Mammary epithelial cell (primary cell): ENCODE measurements around the gene SURF6.

Source experiments
- EZH2 ChIP-seq: IDR thresholded peaks from 2 replicates; pipeline ENCODE4 v1.6.1; 2012; ENCODE audit warnings: low read length, inconsistent platforms, borderline replicate concordance
- TF ChIP-seq, protein P1 (sequence below), 2 donors: IDR thresholded peaks in 1 of 2; conservative IDR thresholded peaks in 1 of 2; 2 replicates each; pipeline ENCODE4 v1.5.1; 2011 to 2012; ENCODE audit warnings: inconsistent platforms in 2 of 2, low read length in 2 of 2, mild to moderate bottlenecking in 2 of 2, control low read depth in 1 of 2, low read depth in 1 of 2; ENCODE audit not compliant: insufficient read depth in 1 of 2; ENCODE audit errors: extremely low read depth in 1 of 2

- TF ChIP-seq, protein P1, sequence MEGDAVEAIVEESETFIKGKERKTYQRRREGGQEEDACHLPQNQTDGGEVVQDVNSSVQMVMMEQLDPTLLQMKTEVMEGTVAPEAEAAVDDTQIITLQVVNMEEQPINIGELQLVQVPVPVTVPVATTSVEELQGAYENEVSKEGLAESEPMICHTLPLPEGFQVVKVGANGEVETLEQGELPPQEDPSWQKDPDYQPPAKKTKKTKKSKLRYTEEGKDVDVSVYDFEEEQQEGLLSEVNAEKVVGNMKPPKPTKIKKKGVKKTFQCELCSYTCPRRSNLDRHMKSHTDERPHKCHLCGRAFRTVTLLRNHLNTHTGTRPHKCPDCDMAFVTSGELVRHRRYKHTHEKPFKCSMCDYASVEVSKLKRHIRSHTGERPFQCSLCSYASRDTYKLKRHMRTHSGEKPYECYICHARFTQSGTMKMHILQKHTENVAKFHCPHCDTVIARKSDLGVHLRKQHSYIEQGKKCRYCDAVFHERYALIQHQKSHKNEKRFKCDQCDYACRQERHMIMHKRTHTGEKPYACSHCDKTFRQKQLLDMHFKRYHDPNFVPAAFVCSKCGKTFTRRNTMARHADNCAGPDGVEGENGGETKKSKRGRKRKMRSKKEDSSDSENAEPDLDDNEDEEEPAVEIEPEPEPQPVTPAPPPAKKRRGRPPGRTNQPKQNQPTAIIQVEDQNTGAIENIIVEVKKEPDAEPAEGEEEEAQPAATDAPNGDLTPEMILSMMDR (conservative IDR thresholded peaks at IDR 0.05 in 1 of 2, IDR thresholded peaks at IDR 0.05 in 1 of 2; ENCODE audit: extremely low read depth in 1 of 2, insufficient read depth in 1 of 2, low read depth in 1 of 2, low read length in 2 of 2) = peak in 1 of 2 donors; percentile 3
- TF ChIP-seq EZH2 = no peak
Measured at GRCh38 chr9:133347515-133347984, 11.6 kb upstream of the SURF6 start.
